Activated CD4-positive, alpha-beta memory T cell treated with anti-CD3 and anti-CD28 coated beads, Interleukin-2, amount 10 ng/mL, durations not matched to agents 7 days and 5 days (primary cell): ENCODE measurements around the gene CASP2. TPM values are rescaled to one million over a fixed set of nuclear protein-coding genes. Genes with fewer than 3 reads are reported as not detected.

ENCODE experiments used
- total RNA-seq, 2 experiments: library from RNA; stranded (reverse); gene quantifications; one replicate each; pipeline ENCODE4 v1.2.3, GENCODE V29; 2021

CASP2 gene
- total RNA-seq, 2 experiments from 2014 or later: 117 to 122 TPM

Other genes starting within 250 kb of the CASP2 start
- gene OR6V1, start 236.0 kb upstream of the CASP2 start, total RNA-seq: not detected
- not detected for gene PIP, start 156.3 kb upstream of the CASP2 start, total RNA-seq
- not detected for gene TAS2R39, start 104.9 kb upstream of the CASP2 start, total RNA-seq
- not detected for gene TAS2R40, start 66.3 kb upstream of the CASP2 start, total RNA-seq
- 100 to 1,000 TPM; 502 to 518 TPM for gene GSTK1, start 24.9 kb upstream of the CASP2 start, total RNA-seq
- gene TMEM139, start 3.4 kb upstream of the CASP2 start, total RNA-seq: under 1 TPM; 0.48 to 0.73 TPM
- under 1 TPM in 1 of 2 experiments, not detected in 1; 0.10 TPM for gene CLCN1, start 27.8 kb downstream of the CASP2 start, total RNA-seq
- gene FAM131B, start 74.4 kb downstream of the CASP2 start, total RNA-seq: 1 to 10 TPM; 1.2 TPM
- 100 to 1,000 TPM; 235 to 249 TPM for gene ZYX, start 93.0 kb downstream of the CASP2 start, total RNA-seq
- gene EPHA1, start 120.5 kb downstream of the CASP2 start, total RNA-seq: 1 to 10 TPM; 1.1 to 1.2 TPM
- not detected for gene TAS2R60, start 155.1 kb downstream of the CASP2 start, total RNA-seq
- not detected for gene TAS2R41, start 189.5 kb downstream of the CASP2 start, total RNA-seq